Liver (tissue), 3 donors: ENCODE results near the gene TPCN1.

Experiments used
- CTCF ChIP-seq: fragments of 150-350 bp; IDR thresholded peaks from 2 replicates; pipeline ENCODE4 v1.5.1; 2017; ENCODE audit warnings: improper control_type of control experiment, low read depth, low read length; ENCODE audit not compliant: missing input control
- EGR1 ChIP-seq, 2 donors: IDR thresholded peaks; 2 replicates each; pipeline ENCODE4 v1.6.1; 2016 to 2018; ENCODE audit warnings: antibody characterized with exemption in 2 of 2, low read depth in 2 of 2
- JUND ChIP-seq, 2 donors: IDR thresholded peaks; 2 replicates each; pipeline ENCODE4 v1.6.1; 2016; ENCODE audit warnings: antibody characterized with exemption in 2 of 2
- donor health status: healthy.
- donor health status: healthy.

- TF ChIP-seq CTCF (no peak), EGR1 (IDR thresholded peaks at IDR 0.05; ENCODE audit: low read depth in 2 of 2) (no peak), JUND (IDR thresholded peaks at IDR 0.05) (no peak)
Observed at GRCh38 chr12:113298861-113299545, 77.7 kb downstream of the TPCN1 start.
